Upper lobe of left lung (tissue), 4 donors: ENCODE results near the gene ZNF81.
"Not testable (repeated sequence)": the region's sequence is repeated elsewhere in the genome, so short reads cannot be mapped to it uniquely, and the experiment has no call there.

ENCODE experiments used
- POLR2A ChIP-seq, 4 donors: fragments of 450-650 bp; IDR thresholded peaks; one replicate each; pipeline ENCODE4 v1.5.1; 2016 to 2017; ENCODE audit warnings: antibody characterized with exemption in 4 of 4, mild to moderate bottlenecking in 2 of 4
- POLR2AphosphoS5 ChIP-seq, 2 donors: sonication (generic); formaldehyde crosslinking; IDR thresholded peaks; one replicate each; pipeline ENCODE4 v1.5.1; 2017; ENCODE audit warnings: antibody characterized with exemption in 2 of 2
- TF ChIP-seq, protein P1 (sequence below), 6 experiments: fragments of 450-650 bp in 4 of 6; fragments of 200-600 bp in 2 of 6; sonication (generic) in 2 of 6; IDR thresholded peaks; one replicate each; pipeline ENCODE4 v1.5.1; 2016 to 2019; ENCODE audit warnings: antibody characterized with exemption in 6 of 6

GRCh38 chrX:47806415-47807271 is 30.1 kb upstream of the ZNF81 start:
- TF ChIP-seq POLR2AphosphoS5, POLR2A (IDR thresholded peaks at IDR 0.05): not testable (repeated sequence)
- TF ChIP-seq, protein P1, sequence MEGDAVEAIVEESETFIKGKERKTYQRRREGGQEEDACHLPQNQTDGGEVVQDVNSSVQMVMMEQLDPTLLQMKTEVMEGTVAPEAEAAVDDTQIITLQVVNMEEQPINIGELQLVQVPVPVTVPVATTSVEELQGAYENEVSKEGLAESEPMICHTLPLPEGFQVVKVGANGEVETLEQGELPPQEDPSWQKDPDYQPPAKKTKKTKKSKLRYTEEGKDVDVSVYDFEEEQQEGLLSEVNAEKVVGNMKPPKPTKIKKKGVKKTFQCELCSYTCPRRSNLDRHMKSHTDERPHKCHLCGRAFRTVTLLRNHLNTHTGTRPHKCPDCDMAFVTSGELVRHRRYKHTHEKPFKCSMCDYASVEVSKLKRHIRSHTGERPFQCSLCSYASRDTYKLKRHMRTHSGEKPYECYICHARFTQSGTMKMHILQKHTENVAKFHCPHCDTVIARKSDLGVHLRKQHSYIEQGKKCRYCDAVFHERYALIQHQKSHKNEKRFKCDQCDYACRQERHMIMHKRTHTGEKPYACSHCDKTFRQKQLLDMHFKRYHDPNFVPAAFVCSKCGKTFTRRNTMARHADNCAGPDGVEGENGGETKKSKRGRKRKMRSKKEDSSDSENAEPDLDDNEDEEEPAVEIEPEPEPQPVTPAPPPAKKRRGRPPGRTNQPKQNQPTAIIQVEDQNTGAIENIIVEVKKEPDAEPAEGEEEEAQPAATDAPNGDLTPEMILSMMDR (IDR thresholded peaks at IDR 0.05), result not testable (repeated sequence)
